Activated CD8-positive, alpha-beta memory T cell treated with anti-CD3 and anti-CD28 coated beads, Interleukin-2, amount 10 ng/mL, durations not matched to agents 7 days and 5 days (primary cell): Measurements from ENCODE around the gene FPGS. TPM values are rescaled to one million over a fixed set of nuclear protein-coding genes. Genes with fewer than 3 reads are reported as not detected.

Source experiments
- ATAC-seq: fragments of 150-1000 bp; cut with Tn5 transposase; one replicate; pipeline ENCODE4 v1.10.0; 2021; ENCODE audit warnings: moderate library complexity
- CTCF ChIA-PET: fragments of 350-600 bp; sonication (Branson Sonifier 250); formaldehyde crosslinking; loops from one replicate; lab custom pipeline; 2021; ENCODE audit warnings: antibody characterized with exemption; lab: Charles Lee
- DNase-seq: peaks from one replicate; pipeline ENCODE4 v3.0.0-alpha.2; 2020
- H3K27ac Mint-ChIP-seq: one replicate; pipeline ENCODE4 v1.8.0; 2021; ENCODE audit warnings: mild to moderate bottlenecking, mixed read lengths
- H3K27me3 Mint-ChIP-seq: one replicate; pipeline ENCODE4 v1.8.0; 2021; ENCODE audit warnings: mixed read lengths
- H3K36me3 Mint-ChIP-seq: one replicate; pipeline ENCODE4 v1.8.0; 2021; ENCODE audit warnings: mild to moderate bottlenecking, mixed read lengths
- H3K4me1 Mint-ChIP-seq: one replicate; pipeline ENCODE4 v1.8.0; 2021; ENCODE audit warnings: mixed read lengths
- H3K4me3 Mint-ChIP-seq: one replicate; pipeline ENCODE4 v1.8.0; 2021; ENCODE audit warnings: mild to moderate bottlenecking, moderate library complexity, mixed read lengths
- H3K9me3 Mint-ChIP-seq: one replicate; pipeline ENCODE4 v1.8.0; 2022; ENCODE audit warnings: low read depth, mixed read lengths
- total RNA-seq, 2 experiments: library from RNA; stranded (reverse); gene quantifications; one replicate each; pipeline ENCODE4 v1.2.3, GENCODE V29; 2021

FPGS gene
- total RNA-seq, 2 experiments from 2014 or later: 109 to 117 TPM

DNA sequence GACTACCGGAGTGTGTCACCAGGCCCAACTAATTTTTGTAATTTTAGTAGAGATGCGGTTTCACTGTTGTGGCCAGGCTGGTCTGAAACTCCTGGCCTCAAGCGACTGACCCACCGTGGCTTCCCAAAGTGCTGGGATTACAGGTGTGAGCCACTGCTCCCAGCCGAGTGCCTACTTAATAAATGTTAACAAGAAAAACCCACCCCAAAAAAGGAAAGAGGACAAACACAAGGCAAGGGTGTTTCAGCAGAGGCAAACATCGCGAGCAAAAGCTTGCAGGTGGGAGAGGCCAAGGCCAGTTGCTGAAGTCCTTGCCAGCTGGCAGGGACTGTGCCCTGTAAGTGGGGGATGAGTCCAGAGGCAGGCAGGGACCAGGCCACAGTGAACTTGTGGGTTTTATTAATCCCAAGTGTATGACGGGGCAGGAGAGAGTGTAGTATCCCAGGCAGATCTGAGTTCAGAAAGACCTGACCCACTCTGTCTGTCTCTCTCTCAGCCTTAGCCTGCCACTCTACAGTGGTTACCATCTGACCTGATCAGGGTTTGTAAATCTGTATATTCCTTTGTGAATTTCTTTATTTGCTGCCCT is 6.4 kb upstream of the FPGS start:
- peak; percentile 52 for ATAC-seq
- H3K27me3 Mint-ChIP-seq: no peaks in the 10 kb centered on the region
- CTCF ChIA-PET: interaction anchor here (1.8 to 3.8 kb wide), 3 partner anchors 9 to 73 kb away, joined by 6 to 18 read pairs (median 7); no protein-coding TSS in a partner anchor
- H3K27ac Mint-ChIP-seq: peak overlapping the region; percentile 85
- DNase-seq: no peak
- no peaks in the 10 kb centered on the region for H3K9me3 Mint-ChIP-seq
- peaks cover 33% of the 10 kb centered on the region for H3K4me1 Mint-ChIP-seq
- peaks cover 11% of the 10 kb centered on the region for H3K36me3 Mint-ChIP-seq
- H3K4me3 Mint-ChIP-seq: peak overlapping the region; percentile 59

DNA sequence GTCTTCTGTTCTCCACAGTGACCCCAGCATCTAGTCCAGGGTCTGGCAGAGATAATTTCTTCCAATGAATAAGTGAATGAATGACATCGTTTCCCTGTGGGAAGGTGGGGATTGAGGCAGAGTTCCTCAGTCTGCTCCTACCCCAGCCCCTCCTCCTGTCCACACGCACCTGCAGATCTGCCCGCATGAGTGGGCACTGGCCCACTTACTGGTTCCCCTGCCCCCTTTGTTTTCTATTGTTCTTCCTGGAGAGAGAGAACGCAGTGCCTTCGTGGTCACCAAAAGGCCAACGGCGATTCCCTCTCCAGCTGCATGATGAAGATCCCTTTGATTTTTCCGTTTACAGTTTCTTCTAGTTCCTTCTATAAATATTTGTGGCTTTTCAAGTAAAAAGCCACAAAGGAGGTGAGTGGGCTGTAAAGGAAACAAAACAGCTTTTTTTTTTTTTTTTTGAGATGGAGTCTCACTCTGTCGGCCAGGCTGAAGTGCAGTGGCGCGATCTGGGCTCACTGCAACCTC is 5.8 kb upstream of the FPGS start:
- CTCF ChIA-PET: interaction anchor here (1.1 to 3.8 kb wide), 6 partner anchors 9 to 124 kb away, joined by 3 to 18 read pairs (median 6); partner anchors contain the start of gene TOR2A
- Mint-ChIP-seq H3K27me3 (no peaks in the 10 kb centered on the region), H3K27ac (peak overlapping the region; percentile 85), H3K4me1 (peaks cover 35% of the 10 kb centered on the region), H3K9me3 (no peaks in the 10 kb centered on the region), H3K36me3 (peaks cover 9% of the 10 kb centered on the region), H3K4me3 (peak overlapping the region; percentile 59)
- ATAC-seq (peak; percentile 29), DNase-seq (no peak)

DNA sequence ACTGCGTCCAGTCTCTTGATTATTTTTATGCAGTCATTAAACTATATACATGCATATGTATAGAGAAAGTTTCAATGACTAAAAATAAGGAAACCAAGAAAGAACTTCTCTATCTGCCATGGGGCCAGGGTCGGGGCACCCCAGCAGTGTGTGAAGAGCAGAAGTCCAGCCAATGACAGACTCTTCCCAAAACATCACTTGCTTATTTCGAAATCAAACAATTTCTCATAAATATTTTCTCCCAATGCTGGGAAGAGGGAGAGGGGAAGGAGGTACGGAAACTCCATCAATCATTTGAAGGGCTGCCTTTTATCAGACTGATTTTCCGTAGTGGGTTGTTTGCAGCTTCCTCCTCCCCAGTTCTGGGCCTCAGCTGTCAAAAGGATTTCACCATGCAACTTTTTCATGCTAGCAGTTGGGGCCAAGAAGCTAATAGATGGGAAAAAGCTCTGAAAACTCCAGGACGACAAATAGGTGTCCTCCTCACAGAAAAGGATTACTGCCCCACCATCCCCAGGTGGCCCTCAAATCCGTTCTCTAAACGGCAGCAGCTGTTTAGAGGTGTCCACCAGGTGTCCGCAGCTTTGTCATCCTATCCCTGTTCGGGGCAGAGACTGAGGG is 617 bp upstream of the FPGS start:
- Mint-ChIP-seq H3K4me3 (peak overlapping the region; percentile 95), H3K27ac (peak overlapping the region; percentile 84), H3K9me3 (no peaks in the 10 kb centered on the region), H3K27me3 (no peaks in the 10 kb centered on the region), H3K4me1 (peaks cover 31% of the 10 kb centered on the region), H3K36me3 (peaks cover 5% of the 10 kb centered on the region)
- CTCF ChIA-PET: interaction anchor here (1.0 to 5.3 kb wide), 4 partner anchors 16 to 102 kb away, joined by 4 to 30 read pairs (median 6); partner anchors contain the start of genes CDK9 and TOR2A
- ATAC-seq (no peak), DNase-seq (no peak)

GRCh38 chr9:127803507-127804352 is 1.0 kb downstream of the FPGS start:
- peak overlapping the region; percentile 95 for H3K4me3 Mint-ChIP-seq
- peaks cover 23% of the 10 kb centered on the region for H3K4me1 Mint-ChIP-seq
- peaks cover 11% of the 10 kb centered on the region for H3K36me3 Mint-ChIP-seq
- peak overlapping the region; percentile 94 for H3K27ac Mint-ChIP-seq
- no peaks in the 10 kb centered on the region for H3K9me3 Mint-ChIP-seq
- no peak for ATAC-seq
- no peaks in the 10 kb centered on the region for H3K27me3 Mint-ChIP-seq
- CTCF ChIA-PET: interaction anchor here (1.2 to 5.3 kb wide), 5 partner anchors 11 to 66 kb away, joined by 3 to 30 read pairs (median 6); partner anchors contain the start of gene CDK9
- DNase-seq: peak; percentile 56

DNA sequence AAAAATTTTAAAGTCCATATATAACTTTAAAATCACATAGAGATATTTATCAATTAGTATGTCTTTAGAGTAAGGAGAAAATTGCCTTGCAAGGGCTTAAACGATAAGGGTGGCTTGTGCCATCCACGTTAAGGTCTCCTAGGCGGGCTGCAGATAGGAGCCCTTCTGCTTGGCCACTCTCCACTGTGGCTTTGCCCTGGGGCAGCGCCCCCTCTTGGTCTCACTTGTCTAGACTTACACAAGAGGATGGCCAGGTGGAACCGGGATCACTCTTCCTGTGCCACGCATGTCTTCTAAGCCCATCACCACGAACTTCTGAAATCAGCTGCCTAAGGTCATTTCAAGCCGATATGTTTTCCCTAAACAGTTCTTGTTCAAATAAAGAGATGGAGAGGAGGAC is 2.9 kb downstream of the FPGS start:
- H3K4me3 Mint-ChIP-seq: no peak overlapping the region
- no peaks in the 10 kb centered on the region for H3K27me3 Mint-ChIP-seq
- DNase-seq (peak; percentile 64), ATAC-seq (no peak)
- CTCF ChIA-PET: interaction anchor here (0.7 to 5.3 kb wide), 11 partner anchors 8 to 112 kb away, joined by 3 to 30 read pairs (median 4); partner anchors contain the start of gene TOR2A
- peaks cover 22% of the 10 kb centered on the region for H3K36me3 Mint-ChIP-seq
- H3K9me3 Mint-ChIP-seq: no peaks in the 10 kb centered on the region
- no peak overlapping the region for H3K27ac Mint-ChIP-seq
- H3K4me1 Mint-ChIP-seq: peaks cover 23% of the 10 kb centered on the region

GRCh38 chr9:127806871-127807270 is 4.2 kb downstream of the FPGS start:
- CTCF ChIA-PET: interaction anchor here (5.3 kb wide), 1 partner anchor 63 kb away, joined by 30 read pairs; no protein-coding TSS in a partner anchor
- Mint-ChIP-seq H3K36me3 (peaks cover 27% of the 10 kb centered on the region), H3K4me3 (no peak overlapping the region), H3K27ac (no peak overlapping the region), H3K27me3 (no peaks in the 10 kb centered on the region), H3K4me1 (peaks cover 18% of the 10 kb centered on the region), H3K9me3 (no peaks in the 10 kb centered on the region)
- DNase-seq (no peak), ATAC-seq (no peak)

GRCh38 chr9:127808347-127809001 is 5.8 kb downstream of the FPGS start:
- DNase-seq (no peak), ATAC-seq (no peak)
- H3K4me1 Mint-ChIP-seq: peaks cover 13% of the 10 kb centered on the region
- H3K36me3 Mint-ChIP-seq: peaks cover 27% of the 10 kb centered on the region
- no peaks in the 10 kb centered on the region for H3K27me3 Mint-ChIP-seq
- H3K9me3 Mint-ChIP-seq: no peaks in the 10 kb centered on the region
- no peak overlapping the region for H3K4me3 Mint-ChIP-seq
- CTCF ChIA-PET: no interaction called here
- no peak overlapping the region for H3K27ac Mint-ChIP-seq

- no peaks in the 10 kb centered on the region for H3K27me3 Mint-ChIP-seq
- ATAC-seq (peak; percentile 38), DNase-seq (no peak)
- peaks cover 28% of the 10 kb centered on the region for H3K36me3 Mint-ChIP-seq
- CTCF ChIA-PET: interaction anchor here (0.6 kb wide), 1 partner anchor 61 kb away, joined by 3 read pairs; no protein-coding TSS in a partner anchor
- peaks cover 9% of the 10 kb centered on the region for H3K4me1 Mint-ChIP-seq
- no peaks in the 10 kb centered on the region for H3K9me3 Mint-ChIP-seq
- peak overlapping the region; percentile 11 for H3K27ac Mint-ChIP-seq
- no peak overlapping the region for H3K4me3 Mint-ChIP-seq
Measured at GRCh38 chr9:127809002-127809539, 6.4 kb downstream of the FPGS start.

DNA sequence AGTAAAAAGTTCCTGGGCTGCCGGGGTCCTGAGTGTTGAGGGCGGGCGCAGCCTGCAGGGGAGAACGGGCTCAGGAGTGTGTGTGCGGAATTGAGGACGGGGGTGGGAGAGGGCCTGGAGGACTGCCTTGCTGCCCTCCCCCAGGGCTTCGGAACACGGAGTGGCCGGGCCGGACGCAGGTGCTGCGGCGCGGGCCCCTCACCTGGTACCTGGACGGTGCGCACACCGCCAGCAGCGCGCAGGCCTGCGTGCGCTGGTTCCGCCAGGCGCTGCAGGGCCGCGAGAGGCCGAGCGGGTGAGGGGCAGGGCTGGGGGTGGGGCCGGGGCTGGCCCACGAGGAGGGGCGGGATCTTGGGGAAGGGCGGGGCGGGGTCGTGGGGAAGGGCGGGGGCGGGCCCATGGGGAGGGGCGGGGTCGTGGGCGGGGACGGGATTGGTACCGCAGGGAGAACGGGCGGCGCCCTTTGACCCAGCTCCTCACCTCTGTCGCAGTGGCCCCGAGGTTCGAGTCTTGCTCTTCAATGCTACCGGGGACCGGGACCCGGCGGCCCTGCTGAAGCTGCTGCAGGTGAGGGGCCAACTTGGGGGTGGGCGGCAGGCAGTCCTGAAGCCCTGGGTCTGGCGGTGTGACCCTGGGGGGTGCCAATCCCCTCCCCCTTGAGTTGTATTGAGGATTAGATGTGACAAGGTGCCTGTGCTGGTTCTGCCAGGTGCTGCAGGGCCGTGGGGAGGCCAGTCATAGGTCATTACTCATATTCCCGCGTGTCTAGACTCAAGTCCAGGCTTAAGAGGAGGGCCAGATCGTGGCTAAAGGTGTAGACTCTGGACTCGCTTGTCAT is 7.1 kb downstream of the FPGS start:
- Mint-ChIP-seq H3K27ac (no peak overlapping the region), H3K4me3 (no peak overlapping the region), H3K36me3 (peaks cover 28% of the 10 kb centered on the region), H3K4me1 (peaks cover 2% of the 10 kb centered on the region), H3K27me3 (no peaks in the 10 kb centered on the region), H3K9me3 (no peaks in the 10 kb centered on the region)
- ATAC-seq: no peak
- DNase-seq: no peak
- CTCF ChIA-PET: interaction anchor here (0.6 kb wide), 1 partner anchor 60 kb away, joined by 3 read pairs; no protein-coding TSS in a partner anchor

- no peak overlapping the region for H3K4me3 Mint-ChIP-seq
- no peaks in the 10 kb centered on the region for H3K27me3 Mint-ChIP-seq
- ATAC-seq: no peak
- peaks cover 28% of the 10 kb centered on the region for H3K36me3 Mint-ChIP-seq
- no peaks in the 10 kb centered on the region for H3K9me3 Mint-ChIP-seq
- peaks cover 2% of the 10 kb centered on the region for H3K4me1 Mint-ChIP-seq
- CTCF ChIA-PET: no interaction called here
- no peak for DNase-seq
- H3K27ac Mint-ChIP-seq: no peak overlapping the region
Measured at GRCh38 chr9:127810378-127811187, 7.9 kb downstream of the FPGS start.

DNA sequence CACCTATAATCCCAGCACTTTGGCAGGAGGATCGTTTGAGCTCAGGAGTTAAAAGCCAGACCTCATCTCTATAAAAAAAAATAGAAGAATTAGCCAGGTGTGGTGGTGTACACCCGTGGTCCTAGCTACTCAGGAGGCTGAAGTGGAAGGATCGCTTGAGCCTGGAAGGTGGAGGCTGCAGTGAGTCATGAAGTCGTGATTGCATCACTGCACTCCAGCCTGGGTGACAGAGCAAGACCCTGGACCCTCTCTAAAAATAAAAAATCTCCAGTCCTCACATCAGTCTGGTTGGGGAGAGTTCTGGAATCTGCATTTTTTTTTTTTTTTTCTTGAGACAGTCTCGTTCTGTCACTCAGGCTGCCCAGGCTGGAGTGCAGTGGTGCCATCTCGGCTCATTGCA is 9.3 kb downstream of the FPGS start:
- Mint-ChIP-seq H3K27ac (no peak overlapping the region), H3K4me1 (no peaks in the 10 kb centered on the region), H3K9me3 (no peaks in the 10 kb centered on the region), H3K4me3 (no peak overlapping the region), H3K27me3 (no peaks in the 10 kb centered on the region), H3K36me3 (peaks cover 24% of the 10 kb centered on the region)
- CTCF ChIA-PET: interaction anchor here (1.3 kb wide), 1 partner anchor 57 kb away, joined by 3 read pairs; no protein-coding TSS in a partner anchor
- DNase-seq: no peak
- no peak for ATAC-seq
